GM12878 (cell line): ENCODE data around the gene PHF14. TPM values are rescaled to one million over a fixed set of nuclear protein-coding genes. Genes with fewer than 3 reads are reported as not detected.

Experiments
- ATF7 ChIP-seq: fragments of 450-650 bp; IDR thresholded peaks from 2 replicates; pipeline ENCODE4 v1.6.1; 2016; ENCODE audit warnings: low read depth, mild to moderate bottlenecking
- BACH1 ChIP-seq: fragments of 450-650 bp; IDR thresholded peaks from 2 replicates; pipeline ENCODE4 v1.6.1; 2017; ENCODE audit warnings: mild to moderate bottlenecking, borderline replicate concordance
- CBFB ChIP-seq: IDR thresholded peaks from 2 replicates; pipeline ENCODE4 v1.6.1; 2016; ENCODE audit warnings: antibody characterized with exemption, low read depth
- FOXK2 ChIP-seq: fragments of 450-650 bp; IDR thresholded peaks from 2 replicates; pipeline ENCODE4 v1.6.1; 2017; ENCODE audit warnings: mild to moderate bottlenecking, moderate library complexity
- JUNB ChIP-seq: IDR thresholded peaks from 2 replicates; pipeline ENCODE4 v1.6.1; 2016; ENCODE audit warnings: antibody characterized with exemption, mild to moderate bottlenecking
- LARP7 ChIP-seq: fragments of 450-650 bp; IDR thresholded peaks from 2 replicates; pipeline ENCODE4 v1.6.1; 2017; ENCODE audit warnings: mild to moderate bottlenecking
- NR2F1 ChIP-seq: fragments of 450-650 bp; conservative IDR thresholded peaks from 2 replicates; pipeline ENCODE4 v1.6.1; 2017; ENCODE audit warnings: mild to moderate bottlenecking
- POU2F2 ChIP-seq: IDR thresholded peaks from 3 replicates; pipeline ENCODE4 v1.6.1; 2011; ENCODE audit warnings: low read depth, mild to moderate bottlenecking, low read length, borderline replicate concordance
- SMAD1 ChIP-seq: fragments of 450-650 bp; IDR thresholded peaks from 2 replicates; pipeline ENCODE4 v1.6.1; 2018; ENCODE audit warnings: mild to moderate bottlenecking, low read depth; ENCODE audit not compliant: partially characterized antibody
- SREBF1 ChIP-seq: IDR thresholded peaks from 2 replicates; pipeline ENCODE4 v1.6.1; 2012; ENCODE audit warnings: mild to moderate bottlenecking, low read length
- TAF1 ChIP-seq: IDR thresholded peaks from 2 replicates; pipeline ENCODE4 v1.6.1; 2011; ENCODE audit warnings: mild to moderate bottlenecking, low read depth, low read length, borderline replicate concordance
- TCF12 ChIP-seq: IDR thresholded peaks from 2 replicates; pipeline ENCODE4 v1.6.1; 2011; ENCODE audit warnings: low read depth, mild to moderate bottlenecking, low read length
- TCF7 ChIP-seq: IDR thresholded peaks from 2 replicates; pipeline ENCODE4 v1.6.1; 2014; ENCODE audit warnings: antibody characterized with exemption, borderline replicate concordance
- YY1 ChIP-seq: IDR thresholded peaks from 2 replicates; pipeline ENCODE4 v1.6.1; 2011; ENCODE audit warnings: low read depth, mild to moderate bottlenecking, low read length
- ZBED1 ChIP-seq: IDR thresholded peaks from 2 replicates; pipeline ENCODE4 v1.6.1; 2016; ENCODE audit warnings: borderline replicate concordance
- ZZZ3 ChIP-seq: IDR thresholded peaks from 2 replicates; pipeline ENCODE4 v1.6.1; 2011; ENCODE audit warnings: low read depth; ENCODE audit not compliant: control insufficient read depth, insufficient read length
- polyA plus RNA-seq, 11 experiments: library from polyadenylated mRNA; depleted of rRNA in 4 of 11; unstranded in 6 of 11; stranded (reverse) in 5 of 11; fragments of >200 nt; fragmentation: Nextera tagmentation in 4 of 11; fragmentation: Illumina TruSeq in 1 of 11; extraction: Ambion mirVana in 4 of 11; extraction: Trizol in 1 of 11; gene quantifications; 1 replicate in 1 of 11; 2 replicates in 10 of 11; pipeline versions ENCODE4 v1.2.1 to v1.2.3, GENCODE V29; 2011 to 2016; ENCODE audit warnings: inconsistent platforms in 2 of 11, missing spikeins in 2 of 11, low read depth in 1 of 11
- total RNA-seq, 4 experiments: library from RNA; depleted of rRNA in 3 of 4; stranded (reverse); fragments of >200 nt in 3 of 4; fragmentation: Illumina TruSeq in 1 of 4; extraction: Trizol in 1 of 4; gene quantifications; 2 replicates each; pipeline versions ENCODE4 v1.2.1 to v1.2.3, GENCODE V29; 2013 to 2021
- TF ChIP-seq, protein P1 (sequence below): fragments of 450-650 bp; IDR thresholded peaks from 2 replicates; pipeline ENCODE4 v1.6.1; 2017; ENCODE audit warnings: mild to moderate bottlenecking, low read depth, inconsistent platforms; ENCODE audit not compliant: poor library complexity, severe bottlenecking
- TF ChIP-seq, protein P2 (sequence below): fragments of 450-650 bp; IDR thresholded peaks from 2 replicates; pipeline ENCODE4 v1.6.1; 2016; ENCODE audit warnings: mild to moderate bottlenecking, moderate library complexity, borderline replicate concordance
- TF ChIP-seq, protein P3 (sequence below): fragments of 450-650 bp; IDR thresholded peaks from 2 replicates; pipeline ENCODE4 v1.6.1; 2017; ENCODE audit warnings: mild to moderate bottlenecking
- TF ChIP-seq, protein P4 (sequence below): fragments of 450-650 bp; IDR thresholded peaks from 2 replicates; pipeline ENCODE4 v1.6.1; 2017; ENCODE audit warnings: antibody characterized with exemption, mild to moderate bottlenecking, moderate library complexity

Gene PHF14
- total and polyA plus RNA-seq, 10 of the 15 experiments (the other 5 are each of a cell fraction or from before 2014, with no cell fraction given), result 21.3 to 47.1 (median 29.9) TPM

- TF ChIP-seq, protein P1, sequence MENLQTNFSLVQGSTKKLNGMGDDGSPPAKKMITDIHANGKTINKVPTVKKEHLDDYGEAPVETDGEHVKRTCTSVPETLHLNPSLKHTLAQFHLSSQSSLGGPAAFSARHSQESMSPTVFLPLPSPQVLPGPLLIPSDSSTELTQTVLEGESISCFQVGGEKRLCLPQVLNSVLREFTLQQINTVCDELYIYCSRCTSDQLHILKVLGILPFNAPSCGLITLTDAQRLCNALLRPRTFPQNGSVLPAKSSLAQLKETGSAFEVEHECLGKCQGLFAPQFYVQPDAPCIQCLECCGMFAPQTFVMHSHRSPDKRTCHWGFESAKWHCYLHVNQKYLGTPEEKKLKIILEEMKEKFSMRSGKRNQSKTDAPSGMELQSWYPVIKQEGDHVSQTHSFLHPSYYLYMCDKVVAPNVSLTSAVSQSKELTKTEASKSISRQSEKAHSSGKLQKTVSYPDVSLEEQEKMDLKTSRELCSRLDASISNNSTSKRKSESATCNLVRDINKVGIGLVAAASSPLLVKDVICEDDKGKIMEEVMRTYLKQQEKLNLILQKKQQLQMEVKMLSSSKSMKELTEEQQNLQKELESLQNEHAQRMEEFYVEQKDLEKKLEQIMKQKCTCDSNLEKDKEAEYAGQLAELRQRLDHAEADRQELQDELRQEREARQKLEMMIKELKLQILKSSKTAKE, result no peak
- TF ChIP-seq TCF7, result no peak
- TF ChIP-seq SMAD1, result peak; percentile 83
- TF ChIP-seq ZBED1, result peak; percentile 26; the same call in 1 of the 2 replicates
- TF ChIP-seq, protein P2, sequence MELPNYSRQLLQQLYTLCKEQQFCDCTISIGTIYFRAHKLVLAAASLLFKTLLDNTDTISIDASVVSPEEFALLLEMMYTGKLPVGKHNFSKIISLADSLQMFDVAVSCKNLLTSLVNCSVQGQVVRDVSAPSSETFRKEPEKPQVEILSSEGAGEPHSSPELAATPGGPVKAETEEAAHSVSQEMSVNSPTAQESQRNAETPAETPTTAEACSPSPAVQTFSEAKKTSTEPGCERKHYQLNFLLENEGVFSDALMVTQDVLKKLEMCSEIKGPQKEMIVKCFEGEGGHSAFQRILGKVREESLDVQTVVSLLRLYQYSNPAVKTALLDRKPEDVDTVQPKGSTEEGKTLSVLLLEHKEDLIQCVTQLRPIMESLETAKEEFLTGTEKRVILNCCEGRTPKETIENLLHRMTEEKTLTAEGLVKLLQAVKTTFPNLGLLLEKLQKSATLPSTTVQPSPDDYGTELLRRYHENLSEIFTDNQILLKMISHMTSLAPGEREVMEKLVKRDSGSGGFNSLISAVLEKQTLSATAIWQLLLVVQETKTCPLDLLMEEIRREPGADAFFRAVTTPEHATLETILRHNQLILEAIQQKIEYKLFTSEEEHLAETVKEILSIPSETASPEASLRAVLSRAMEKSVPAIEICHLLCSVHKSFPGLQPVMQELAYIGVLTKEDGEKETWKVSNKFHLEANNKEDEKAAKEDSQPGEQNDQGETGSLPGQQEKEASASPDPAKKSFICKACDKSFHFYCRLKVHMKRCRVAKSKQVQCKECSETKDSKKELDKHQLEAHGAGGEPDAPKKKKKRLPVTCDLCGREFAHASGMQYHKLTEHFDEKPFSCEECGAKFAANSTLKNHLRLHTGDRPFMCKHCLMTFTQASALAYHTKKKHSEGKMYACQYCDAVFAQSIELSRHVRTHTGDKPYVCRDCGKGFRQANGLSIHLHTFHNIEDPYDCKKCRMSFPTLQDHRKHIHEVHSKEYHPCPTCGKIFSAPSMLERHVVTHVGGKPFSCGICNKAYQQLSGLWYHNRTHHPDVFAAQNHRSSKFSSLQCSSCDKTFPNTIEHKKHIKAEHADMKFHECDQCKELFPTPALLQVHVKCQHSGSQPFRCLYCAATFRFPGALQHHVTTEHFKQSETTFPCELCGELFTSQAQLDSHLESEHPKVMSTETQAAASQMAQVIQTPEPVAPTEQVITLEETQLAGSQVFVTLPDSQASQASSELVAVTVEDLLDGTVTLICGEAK, result peak; percentile 38; the same call in 1 of the 2 replicates
- TF ChIP-seq, protein P3, sequence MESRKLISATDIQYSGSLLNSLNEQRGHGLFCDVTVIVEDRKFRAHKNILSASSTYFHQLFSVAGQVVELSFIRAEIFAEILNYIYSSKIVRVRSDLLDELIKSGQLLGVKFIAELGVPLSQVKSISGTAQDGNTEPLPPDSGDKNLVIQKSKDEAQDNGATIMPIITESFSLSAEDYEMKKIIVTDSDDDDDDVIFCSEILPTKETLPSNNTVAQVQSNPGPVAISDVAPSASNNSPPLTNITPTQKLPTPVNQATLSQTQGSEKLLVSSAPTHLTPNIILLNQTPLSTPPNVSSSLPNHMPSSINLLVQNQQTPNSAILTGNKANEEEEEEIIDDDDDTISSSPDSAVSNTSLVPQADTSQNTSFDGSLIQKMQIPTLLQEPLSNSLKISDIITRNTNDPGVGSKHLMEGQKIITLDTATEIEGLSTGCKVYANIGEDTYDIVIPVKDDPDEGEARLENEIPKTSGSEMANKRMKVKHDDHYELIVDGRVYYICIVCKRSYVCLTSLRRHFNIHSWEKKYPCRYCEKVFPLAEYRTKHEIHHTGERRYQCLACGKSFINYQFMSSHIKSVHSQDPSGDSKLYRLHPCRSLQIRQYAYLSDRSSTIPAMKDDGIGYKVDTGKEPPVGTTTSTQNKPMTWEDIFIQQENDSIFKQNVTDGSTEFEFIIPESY, result peak; percentile 94
- TF ChIP-seq CBFB, result peak; percentile 98
- TF ChIP-seq JUNB, result no peak
- no peak for TF ChIP-seq FOXK2
- peak; percentile 89; the same call in 1 of the 2 replicates for TF ChIP-seq BACH1
- TF ChIP-seq SREBF1, result no peak
- TF ChIP-seq LARP7, result peak; percentile 87; the same call in 1 of the 2 replicates
- TF ChIP-seq ZZZ3, result no peak
- peak; percentile 97 for TF ChIP-seq TAF1
- TF ChIP-seq YY1, result peak; percentile 65
- TF ChIP-seq, protein P4, sequence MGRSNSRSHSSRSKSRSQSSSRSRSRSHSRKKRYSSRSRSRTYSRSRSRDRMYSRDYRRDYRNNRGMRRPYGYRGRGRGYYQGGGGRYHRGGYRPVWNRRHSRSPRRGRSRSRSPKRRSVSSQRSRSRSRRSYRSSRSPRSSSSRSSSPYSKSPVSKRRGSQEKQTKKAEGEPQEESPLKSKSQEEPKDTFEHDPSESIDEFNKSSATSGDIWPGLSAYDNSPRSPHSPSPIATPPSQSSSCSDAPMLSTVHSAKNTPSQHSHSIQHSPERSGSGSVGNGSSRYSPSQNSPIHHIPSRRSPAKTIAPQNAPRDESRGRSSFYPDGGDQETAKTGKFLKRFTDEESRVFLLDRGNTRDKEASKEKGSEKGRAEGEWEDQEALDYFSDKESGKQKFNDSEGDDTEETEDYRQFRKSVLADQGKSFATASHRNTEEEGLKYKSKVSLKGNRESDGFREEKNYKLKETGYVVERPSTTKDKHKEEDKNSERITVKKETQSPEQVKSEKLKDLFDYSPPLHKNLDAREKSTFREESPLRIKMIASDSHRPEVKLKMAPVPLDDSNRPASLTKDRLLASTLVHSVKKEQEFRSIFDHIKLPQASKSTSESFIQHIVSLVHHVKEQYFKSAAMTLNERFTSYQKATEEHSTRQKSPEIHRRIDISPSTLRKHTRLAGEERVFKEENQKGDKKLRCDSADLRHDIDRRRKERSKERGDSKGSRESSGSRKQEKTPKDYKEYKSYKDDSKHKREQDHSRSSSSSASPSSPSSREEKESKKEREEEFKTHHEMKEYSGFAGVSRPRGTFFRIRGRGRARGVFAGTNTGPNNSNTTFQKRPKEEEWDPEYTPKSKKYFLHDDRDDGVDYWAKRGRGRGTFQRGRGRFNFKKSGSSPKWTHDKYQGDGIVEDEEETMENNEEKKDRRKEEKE, result no peak
- TF ChIP-seq TCF12, result peak; percentile 98
- peak; percentile 63; the same call in 1 of the 2 replicates for TF ChIP-seq ATF7
- TF ChIP-seq POU2F2, result peak; percentile 92
- peak; percentile 100 for TF ChIP-seq NR2F1
Measured at GRCh38 chr7:10939911-10940703, 33.6 kb upstream of the PHF14 start (continued).
